IPS DF 6.9 (cell line): ENCODE measurements around the gene RAPGEF1.
A peak's percentile ranks its signal among the peaks of the same experiment; 100 is the strongest.

Source experiments
- DNase-seq: peaks from one replicate; pipeline ENCODE4 v3.0.0-alpha.2; 2013; ENCODE audit warnings: low read depth, low spot score
- H3K27ac ChIP-seq: one replicate; pipeline ENCODE4 v1.5.1; 2013; ENCODE audit warnings: low read length, control low read depth
- H3K27me3 ChIP-seq: 2 replicates; pipeline ENCODE4 v1.6.1; 2013; ENCODE audit warnings: mild to moderate bottlenecking, low read length; ENCODE audit not compliant: control insufficient read depth, insufficient read depth
- H3K36me3 ChIP-seq: 2 replicates; pipeline ENCODE4 v1.6.1; 2013; ENCODE audit warnings: low read length; ENCODE audit not compliant: control insufficient read depth, insufficient read depth
- H3K4me1 ChIP-seq: 2 replicates; pipeline ENCODE4 v1.6.1; 2013; ENCODE audit warnings: low read length; ENCODE audit not compliant: control insufficient read depth, insufficient read depth
- H3K4me3 ChIP-seq: 2 replicates; pipeline ENCODE4 v1.5.1; 2013; ENCODE audit warnings: mild to moderate bottlenecking, low read length
- H3K9me3 ChIP-seq: 2 replicates; pipeline ENCODE4 v1.6.1; 2013; ENCODE audit warnings: low read length, inconsistent platforms; ENCODE audit not compliant: control insufficient read depth, insufficient read depth
- WGBS: extraction: QIAGEN DNeasy Blood & Tissue Kit; methylation state at CpG from one replicate; pipeline ENCODE4 v1.1.7; 2013; ENCODE audit warnings: mixed read lengths, missing lambda C conversion rate; ENCODE audit not compliant: insufficient read length, insufficient coverage; 5-methylcytosine and 5-hydroxymethylcytosine counted together

Gene RAPGEF1

DNA sequence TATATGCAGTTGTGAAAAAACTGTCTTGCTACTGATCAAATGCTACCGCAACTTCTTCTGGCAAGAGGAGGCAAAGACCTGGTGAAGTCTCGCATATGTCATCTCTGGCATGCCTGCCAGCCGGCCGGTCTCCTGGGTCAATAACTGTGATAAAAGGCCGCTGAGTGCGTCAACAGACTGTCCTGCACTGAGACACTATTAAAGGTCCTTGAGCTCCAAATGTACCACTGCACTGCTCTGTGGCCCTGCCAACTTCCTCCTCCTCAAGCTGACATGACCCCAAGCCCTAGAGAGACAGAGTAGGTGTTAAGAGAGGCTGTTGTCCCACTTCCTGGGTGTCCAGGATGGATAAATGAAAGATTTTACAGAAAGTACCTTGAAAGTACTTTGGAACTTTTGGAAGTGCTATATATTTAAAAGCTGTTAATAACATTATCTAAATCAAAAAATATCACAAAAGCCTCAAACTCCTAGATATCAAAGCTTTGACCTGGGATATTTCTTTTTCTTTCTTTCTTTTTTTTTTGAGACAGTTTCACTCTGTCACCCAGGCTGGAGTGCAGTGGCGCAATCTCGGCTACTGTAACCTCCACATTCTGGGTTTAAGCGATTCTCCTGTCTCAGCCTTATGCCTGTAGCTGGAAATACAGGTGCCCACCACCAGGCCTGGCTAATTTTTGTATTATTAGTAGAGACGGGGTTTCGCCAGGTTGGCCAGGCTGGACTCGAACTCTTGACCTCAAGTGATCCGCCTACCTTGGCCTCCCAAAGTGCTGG, 31.5 kb downstream of the RAPGEF1 start:
- no peaks in the 10 kb centered on the region for H3K36me3 ChIP-seq
- WGBS, result no CpG with 5 or more reads among the region's 13 CpGs
- H3K27me3 ChIP-seq, result no peaks in the 10 kb centered on the region
- H3K4me1 ChIP-seq, result peaks cover 6% of the 10 kb centered on the region
- H3K27ac ChIP-seq, result no peak overlapping the region
- H3K9me3 ChIP-seq, result no peaks in the 10 kb centered on the region
- no peak for DNase-seq
- H3K4me3 ChIP-seq, result no peak overlapping the region

DNA sequence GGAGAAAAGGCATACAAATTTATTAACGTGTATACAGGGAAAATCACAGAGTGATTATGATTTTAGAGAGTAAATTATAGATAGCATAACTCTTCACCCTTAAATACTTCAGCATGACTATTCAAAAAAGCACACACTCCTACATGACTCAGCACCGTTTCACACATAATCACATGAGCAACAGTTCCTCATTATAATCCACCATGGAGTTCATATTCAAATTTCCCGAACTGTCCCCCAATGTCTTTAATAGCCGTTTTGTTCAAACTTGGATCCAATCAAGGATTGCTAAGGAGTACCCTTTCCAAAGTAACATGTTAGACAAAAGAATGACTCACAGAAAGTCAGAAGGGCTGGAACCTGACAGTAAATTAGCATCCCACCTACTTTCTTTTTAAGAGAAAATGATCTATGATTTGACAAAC, 32.1 kb downstream of the RAPGEF1 start:
- H3K27ac ChIP-seq, result no peak overlapping the region
- WGBS, result no CpG with 5 or more reads among the region's 4 CpGs
- H3K36me3 ChIP-seq, result no peaks in the 10 kb centered on the region
- H3K9me3 ChIP-seq, result no peaks in the 10 kb centered on the region
- H3K4me3 ChIP-seq, result no peak overlapping the region
- H3K4me1 ChIP-seq, result peaks cover 6% of the 10 kb centered on the region
- DNase-seq, result no peak
- no peaks in the 10 kb centered on the region for H3K27me3 ChIP-seq

DNA sequence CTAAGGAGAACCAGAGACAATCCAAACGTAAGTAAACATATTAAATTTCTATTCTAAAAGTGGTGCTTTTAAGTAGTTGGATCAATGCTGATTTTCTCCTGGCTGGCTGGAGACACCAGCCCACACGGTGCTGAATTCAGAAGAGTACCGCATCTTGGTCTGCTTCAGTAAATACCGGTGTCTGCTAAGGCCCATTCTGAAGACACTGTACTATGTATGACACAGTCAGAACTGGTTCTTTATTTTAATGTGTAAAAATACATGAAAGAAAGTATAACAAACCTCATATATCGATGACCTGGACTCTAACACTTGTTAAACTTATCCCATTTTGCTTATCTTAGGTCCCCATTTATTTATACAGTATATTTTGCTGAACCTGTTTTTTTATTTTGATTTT, 32.8 kb downstream of the RAPGEF1 start:
- H3K36me3 ChIP-seq, result no peaks in the 10 kb centered on the region
- H3K4me3 ChIP-seq, result no peak overlapping the region
- no peak overlapping the region for H3K27ac ChIP-seq
- no peak for DNase-seq
- no CpG with 5 or more reads among the region's 5 CpGs for WGBS
- H3K27me3 ChIP-seq, result no peaks in the 10 kb centered on the region
- no peaks in the 10 kb centered on the region for H3K9me3 ChIP-seq
- H3K4me1 ChIP-seq, result peaks cover 4% of the 10 kb centered on the region

DNA sequence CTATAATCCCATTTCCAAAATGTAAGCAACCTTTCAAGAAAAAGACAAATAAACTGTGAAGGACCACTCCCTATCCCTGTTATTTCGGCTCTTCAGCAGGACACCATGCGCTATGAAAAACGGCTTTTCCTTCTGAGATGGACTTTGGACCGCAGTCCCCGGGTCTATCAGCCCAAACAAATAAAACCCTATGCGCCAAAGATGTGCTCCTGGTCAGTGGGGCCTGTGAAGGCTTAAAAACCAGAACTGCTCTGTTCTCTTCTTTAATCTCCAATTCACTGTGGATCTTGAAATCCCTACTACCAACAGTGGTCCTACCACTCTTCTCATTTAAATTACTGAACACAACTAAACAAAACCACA, 33.3 kb downstream of the RAPGEF1 start:
- H3K4me1 ChIP-seq, result peaks cover 4% of the 10 kb centered on the region
- H3K9me3 ChIP-seq, result no peaks in the 10 kb centered on the region
- no peak for DNase-seq
- H3K27me3 ChIP-seq, result no peaks in the 10 kb centered on the region
- no peak overlapping the region for H3K27ac ChIP-seq
- no peak overlapping the region for H3K4me3 ChIP-seq
- no CpG with 5 or more reads among the region's 6 CpGs for WGBS
- H3K36me3 ChIP-seq, result no peaks in the 10 kb centered on the region

DNA sequence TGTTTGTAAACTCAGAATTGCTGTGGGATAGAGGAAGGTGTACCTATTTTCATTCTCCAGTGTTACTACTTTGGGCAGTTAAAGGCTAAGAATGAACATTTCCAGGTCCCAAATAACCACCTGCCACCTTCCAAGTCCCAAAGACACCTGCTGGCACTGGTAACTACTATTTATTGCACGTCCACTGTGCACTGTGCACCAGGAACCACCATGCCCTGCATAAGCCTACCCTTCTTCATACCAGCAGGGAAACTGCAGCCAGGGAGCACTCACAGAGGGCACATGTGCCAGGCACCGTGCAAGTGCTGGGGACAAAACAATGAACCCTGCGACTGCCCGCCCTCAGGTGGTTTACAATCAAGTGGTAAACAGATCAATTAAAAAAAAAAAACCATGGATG, 34.9 kb downstream of the RAPGEF1 start:
- Histone ChIP-seq H3K4me1 (peaks cover 5% of the 10 kb centered on the region), H3K4me3 (no peak overlapping the region), H3K36me3 (no peaks in the 10 kb centered on the region), H3K27me3 (no peaks in the 10 kb centered on the region), H3K9me3 (no peaks in the 10 kb centered on the region), H3K27ac (no peak overlapping the region)
- no peak for DNase-seq
- WGBS, result no CpG with 5 or more reads among the region's 4 CpGs

DNA sequence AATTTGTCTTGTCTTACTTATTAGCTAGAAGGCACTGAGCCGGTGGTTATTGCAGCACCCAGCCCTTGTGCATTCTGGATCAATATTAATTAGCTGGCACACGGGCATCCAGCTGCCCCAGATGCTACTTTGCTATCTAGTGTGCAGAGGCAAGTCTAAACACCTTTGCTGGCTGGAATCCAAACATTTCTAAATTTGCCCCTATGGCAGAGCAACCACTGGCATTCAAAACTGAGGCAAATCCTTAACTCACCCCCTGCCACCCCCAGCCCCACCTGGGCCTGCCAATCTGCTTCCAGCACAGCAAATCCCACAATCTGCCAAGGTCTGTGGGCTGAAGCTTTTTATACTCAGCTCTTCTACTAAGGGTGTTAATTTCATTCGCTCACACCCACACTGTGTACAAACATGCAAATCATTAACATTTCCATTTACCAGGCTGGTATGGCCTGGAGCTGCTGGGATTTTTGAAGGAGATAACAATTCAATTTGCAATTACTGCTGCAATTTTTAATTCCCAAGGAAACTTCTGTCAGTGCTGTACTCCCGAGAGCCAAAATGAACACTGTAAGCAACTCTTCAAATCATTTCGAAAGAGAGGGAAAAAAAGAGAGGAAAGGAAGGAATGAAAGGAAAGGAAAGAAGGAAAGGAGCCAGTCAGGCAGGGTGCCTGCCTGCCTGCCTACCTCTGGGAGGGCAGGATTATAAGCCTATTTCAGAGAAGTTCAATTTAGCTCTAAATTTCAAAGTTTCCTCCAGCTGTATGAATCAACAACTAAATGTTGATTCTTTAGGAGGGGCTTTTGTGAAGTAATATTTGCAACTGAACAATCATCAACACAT, 35.5 kb downstream of the RAPGEF1 start:
- H3K36me3 ChIP-seq, result no peaks in the 10 kb centered on the region
- H3K9me3 ChIP-seq, result no peaks in the 10 kb centered on the region
- H3K4me3 ChIP-seq, result no peak overlapping the region
- peaks cover 5% of the 10 kb centered on the region for H3K4me1 ChIP-seq
- no peak for DNase-seq
- H3K27ac ChIP-seq, result no peak overlapping the region
- H3K27me3 ChIP-seq, result no peaks in the 10 kb centered on the region
- no CpG with 5 or more reads among the region's 5 CpGs for WGBS

DNA sequence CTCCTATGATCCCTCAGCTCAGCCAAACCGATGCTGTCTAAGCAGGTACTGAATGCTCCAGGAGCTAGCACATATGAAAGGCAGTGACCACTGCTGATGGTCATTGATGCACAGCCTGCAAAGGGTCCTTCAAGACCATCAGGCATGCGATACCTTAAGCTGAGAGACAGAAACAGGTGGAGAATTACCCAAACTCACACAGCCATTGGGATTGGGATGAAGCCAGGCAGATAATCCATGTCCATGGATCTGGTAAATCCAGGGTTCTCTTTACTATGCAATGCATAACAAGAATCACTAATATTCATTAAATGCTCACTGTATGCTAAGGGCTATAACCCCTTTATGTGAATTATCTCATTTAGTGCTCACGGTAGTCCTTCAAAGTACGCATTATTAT, 36.2 kb downstream of the RAPGEF1 start:
- Histone ChIP-seq H3K27me3 (no peaks in the 10 kb centered on the region), H3K4me3 (no peak overlapping the region), H3K9me3 (no peaks in the 10 kb centered on the region), H3K4me1 (peaks cover 8% of the 10 kb centered on the region), H3K36me3 (no peaks in the 10 kb centered on the region), H3K27ac (no peak overlapping the region)
- no peak for DNase-seq
- WGBS, result no CpG with 5 or more reads among the region's 4 CpGs

DNA sequence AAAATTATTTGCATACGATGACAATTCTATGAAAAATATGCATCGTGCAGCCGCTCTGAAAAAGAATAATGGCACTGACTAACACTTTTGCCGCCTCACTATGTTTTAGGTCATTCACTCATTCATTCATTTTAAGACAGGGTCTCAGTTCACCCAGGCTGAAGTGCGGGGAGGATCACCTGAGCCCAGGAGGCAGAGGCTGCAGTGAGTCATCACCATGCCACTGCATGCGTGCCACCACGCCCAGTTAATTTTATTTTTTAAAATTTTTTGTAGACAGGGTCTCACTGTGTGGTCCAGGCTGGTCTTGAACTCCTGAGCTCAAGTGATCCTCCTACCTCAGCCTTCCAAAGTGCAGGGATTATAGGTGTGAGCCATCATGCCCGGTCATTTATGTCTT, 37.0 kb downstream of the RAPGEF1 start:
- WGBS, result no CpG with 5 or more reads among the region's 8 CpGs
- Histone ChIP-seq H3K4me1 (peaks cover 10% of the 10 kb centered on the region), H3K27ac (no peak overlapping the region), H3K36me3 (no peaks in the 10 kb centered on the region), H3K4me3 (no peak overlapping the region), H3K9me3 (no peaks in the 10 kb centered on the region), H3K27me3 (no peaks in the 10 kb centered on the region)
- DNase-seq, result no peak

DNA sequence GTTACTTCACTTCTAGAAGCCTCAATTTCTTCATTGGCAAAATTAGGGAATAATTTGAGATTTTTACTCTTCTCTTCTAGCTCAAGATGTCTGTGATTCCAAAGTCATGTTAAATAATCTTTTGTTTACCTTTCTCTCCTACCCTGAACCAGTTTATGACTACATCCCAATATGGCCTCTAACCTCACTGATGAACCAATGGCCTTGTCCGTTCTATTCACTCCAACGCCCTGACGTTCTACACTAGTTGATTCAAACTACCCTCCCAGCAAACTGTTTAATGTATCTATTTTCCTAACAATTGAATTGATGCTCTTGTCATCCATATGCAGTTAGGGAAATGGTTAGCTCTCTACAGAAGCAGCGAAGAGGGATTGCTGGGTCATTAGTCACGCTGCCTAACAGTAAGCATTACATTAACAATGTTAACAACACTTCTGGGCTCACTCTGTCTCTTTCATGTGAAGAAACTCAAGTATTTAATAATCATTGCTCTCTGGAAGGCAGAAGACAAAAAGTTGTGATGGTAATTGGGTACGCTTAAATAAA, 38.0 kb downstream of the RAPGEF1 start:
- DNase-seq, result peak; percentile 45
- Histone ChIP-seq H3K9me3 (no peaks in the 10 kb centered on the region), H3K27ac (no peak overlapping the region), H3K36me3 (no peaks in the 10 kb centered on the region), H3K27me3 (no peaks in the 10 kb centered on the region), H3K4me1 (peaks cover 13% of the 10 kb centered on the region), H3K4me3 (no peak overlapping the region)
- WGBS, result no CpG with 5 or more reads among the region's 6 CpGs

DNA sequence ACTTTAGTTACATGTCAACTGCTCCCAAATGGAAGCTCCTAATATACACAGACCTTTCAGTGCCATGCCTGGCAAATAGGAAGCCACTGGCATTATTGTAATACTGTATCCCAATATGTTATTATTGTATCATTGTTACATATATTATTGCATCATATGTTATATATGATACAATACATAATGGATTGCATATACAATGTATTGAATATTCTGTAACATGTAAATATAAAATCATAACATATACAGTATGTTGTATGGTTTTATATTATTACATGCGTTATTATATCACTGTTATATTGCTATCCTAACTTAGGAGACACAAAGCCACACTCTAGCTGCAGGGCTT, 38.5 kb downstream of the RAPGEF1 start:
- H3K4me1 ChIP-seq, result peaks cover 13% of the 10 kb centered on the region
- H3K9me3 ChIP-seq, result no peaks in the 10 kb centered on the region
- no peaks in the 10 kb centered on the region for H3K27me3 ChIP-seq
- whole genome bisulfite sequencing, result no CpG with 5 or more reads among the region's 1 CpG
- DNase-seq, result no peak
- no peak overlapping the region for H3K27ac ChIP-seq
- no peak overlapping the region for H3K4me3 ChIP-seq
- no peaks in the 10 kb centered on the region for H3K36me3 ChIP-seq
